Prostate gland (tissue), 2 donors: Measurements from ENCODE around the gene FANCI.

Source experiments
- POLR2A ChIP-seq: fragments of 450-650 bp; IDR thresholded peaks from one replicate; pipeline ENCODE4 v1.6.1; 2016; ENCODE audit warnings: antibody characterized with exemption, mild to moderate bottlenecking
- POLR2AphosphoS5 ChIP-seq: sonication (generic); formaldehyde crosslinking; IDR thresholded peaks from one replicate; pipeline ENCODE4 v1.6.1; 2017; ENCODE audit warnings: antibody characterized with exemption
- TF ChIP-seq, protein P1 (sequence below), 4 experiments: fragments of 200-600 bp in 2 of 4; fragments of 450-650 bp in 2 of 4; sonication (generic) in 2 of 4; IDR thresholded peaks; 1 replicate in 3 of 4; 2 replicates in 1 of 4; pipeline ENCODE4 v1.5.1; 2016 to 2019; ENCODE audit warnings: antibody characterized with exemption in 4 of 4, mild to moderate bottlenecking in 2 of 4, moderate library complexity in 2 of 4

DNA sequence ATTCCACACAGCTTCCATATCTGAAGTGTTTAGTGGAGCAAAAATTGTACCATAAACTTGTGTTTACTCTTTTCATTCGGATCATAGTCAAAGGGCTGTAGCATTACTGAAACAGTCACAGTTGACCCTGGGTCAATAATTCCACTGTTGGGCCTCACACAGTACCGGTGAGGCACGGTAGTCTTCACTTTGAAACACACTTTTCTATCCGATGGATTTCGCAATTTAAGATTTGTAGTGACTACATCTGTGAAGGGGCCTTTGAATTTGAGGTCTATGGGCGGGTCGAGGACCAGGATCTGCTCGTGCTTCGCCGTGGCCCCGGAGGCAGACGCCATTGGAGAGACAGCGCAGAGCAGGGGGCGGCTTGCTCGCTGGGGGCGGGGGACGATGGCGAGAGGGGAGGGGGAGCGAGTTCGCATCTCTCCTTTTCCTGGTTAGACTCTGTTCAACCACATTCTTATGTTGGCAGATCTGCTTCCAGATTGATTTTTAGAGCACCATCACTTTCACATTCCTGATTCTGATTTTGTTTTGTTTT is 42.2 kb upstream of the FANCI start:
- TF ChIP-seq, protein P1, sequence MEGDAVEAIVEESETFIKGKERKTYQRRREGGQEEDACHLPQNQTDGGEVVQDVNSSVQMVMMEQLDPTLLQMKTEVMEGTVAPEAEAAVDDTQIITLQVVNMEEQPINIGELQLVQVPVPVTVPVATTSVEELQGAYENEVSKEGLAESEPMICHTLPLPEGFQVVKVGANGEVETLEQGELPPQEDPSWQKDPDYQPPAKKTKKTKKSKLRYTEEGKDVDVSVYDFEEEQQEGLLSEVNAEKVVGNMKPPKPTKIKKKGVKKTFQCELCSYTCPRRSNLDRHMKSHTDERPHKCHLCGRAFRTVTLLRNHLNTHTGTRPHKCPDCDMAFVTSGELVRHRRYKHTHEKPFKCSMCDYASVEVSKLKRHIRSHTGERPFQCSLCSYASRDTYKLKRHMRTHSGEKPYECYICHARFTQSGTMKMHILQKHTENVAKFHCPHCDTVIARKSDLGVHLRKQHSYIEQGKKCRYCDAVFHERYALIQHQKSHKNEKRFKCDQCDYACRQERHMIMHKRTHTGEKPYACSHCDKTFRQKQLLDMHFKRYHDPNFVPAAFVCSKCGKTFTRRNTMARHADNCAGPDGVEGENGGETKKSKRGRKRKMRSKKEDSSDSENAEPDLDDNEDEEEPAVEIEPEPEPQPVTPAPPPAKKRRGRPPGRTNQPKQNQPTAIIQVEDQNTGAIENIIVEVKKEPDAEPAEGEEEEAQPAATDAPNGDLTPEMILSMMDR (IDR thresholded peaks at IDR 0.05), result no peak
- TF ChIP-seq POLR2AphosphoS5 (no peak), POLR2A (no peak)
